Activated CD8-positive, alpha-beta T cell treated with anti-CD3 and anti-CD28 coated beads, Interleukin-2, amount 10 ng/mL, durations not matched to agents 7 days and 5 days (primary cell): Measurements from ENCODE around the gene CA7. TPM values are rescaled to one million over a fixed set of nuclear protein-coding genes. Genes with fewer than 3 reads are reported as not detected.

Source experiments
- ATAC-seq: fragments of 150-1000 bp; cut with Tn5 transposase; one replicate; pipeline ENCODE4 v1.10.0; 2021; ENCODE audit warnings: moderate library complexity
- CTCF ChIA-PET: fragments of 350-600 bp; sonication (Branson Sonifier 250); formaldehyde crosslinking; loops from one replicate; lab custom pipeline; 2021; ENCODE audit warnings: antibody characterized with exemption; lab: Charles Lee
- POLR2A ChIA-PET: fragments of 350-600 bp; sonication (Branson Sonifier 250); formaldehyde crosslinking; loops from one replicate; lab custom pipeline; 2021; ENCODE audit warnings: antibody characterized with exemption; lab: Charles Lee
- DNase-seq: peaks from one replicate; pipeline ENCODE4 v3.0.0-alpha.2; 2020
- H3K27ac Mint-ChIP-seq: one replicate; pipeline ENCODE4 v1.8.0; 2021; ENCODE audit warnings: mild to moderate bottlenecking, mixed read lengths
- H3K27me3 Mint-ChIP-seq: one replicate; pipeline ENCODE4 v1.8.0; 2021; ENCODE audit warnings: low read depth, mixed read lengths
- H3K36me3 Mint-ChIP-seq: one replicate; pipeline ENCODE4 v1.8.0; 2021; ENCODE audit warnings: low read depth, mixed read lengths
- H3K4me1 Mint-ChIP-seq: one replicate; pipeline ENCODE4 v1.8.0; 2021; ENCODE audit warnings: low read depth, mixed read lengths
- H3K4me3 Mint-ChIP-seq: one replicate; pipeline ENCODE4 v1.8.0; 2021; ENCODE audit warnings: mild to moderate bottlenecking, mixed read lengths
- H3K9me3 Mint-ChIP-seq: one replicate; pipeline ENCODE4 v1.8.0; 2022; ENCODE audit warnings: mixed read lengths; ENCODE audit not compliant: insufficient read depth
- total RNA-seq, 2 experiments: library from RNA; stranded (reverse); gene quantifications; one replicate each; pipeline ENCODE4 v1.2.3, GENCODE V29; 2021

Gene CA7
- total RNA-seq, 2 experiments from 2014 or later: not detected

GRCh38 chr16:66886914-66887313 lies 42.7 kb downstream of the CA7 start:
- ATAC-seq: no peak
- Mint-ChIP-seq H3K27ac (no peak overlapping the region), H3K4me1 (peaks cover 50% of the 10 kb centered on the region), H3K9me3 (no peaks in the 10 kb centered on the region), H3K4me3 (no peak overlapping the region), H3K36me3 (peaks cover 49% of the 10 kb centered on the region), H3K27me3 (no peaks in the 10 kb centered on the region)
- no peak for DNase-seq
- CTCF ChIA-PET: interaction anchor here (1.0 to 1.5 kb wide), 2 partner anchors 9 to 23 kb away, joined by 5 to 6 read pairs; no protein-coding TSS in a partner anchor
- POLR2A ChIA-PET: no interaction called here

GRCh38 chr16:66888647-66889615 lies 44.7 kb downstream of the CA7 start:
- Mint-ChIP-seq H3K27me3 (no peaks in the 10 kb centered on the region), H3K36me3 (peaks cover 52% of the 10 kb centered on the region), H3K27ac (no peak overlapping the region), H3K4me3 (no peak overlapping the region), H3K9me3 (no peaks in the 10 kb centered on the region), H3K4me1 (peaks cover 49% of the 10 kb centered on the region)
- POLR2A ChIA-PET: no interaction called here
- no peak for ATAC-seq
- no peak for DNase-seq
- CTCF ChIA-PET: interaction anchor here (0.7 to 0.8 kb wide), 2 partner anchors 9 to 16 kb away, joined by 3 read pairs; partner anchors contain the start of gene PDP2

GRCh38 chr16:66889622-66890021 lies 45.4 kb downstream of the CA7 start:
- H3K4me3 Mint-ChIP-seq: no peak overlapping the region
- no peaks in the 10 kb centered on the region for H3K27me3 Mint-ChIP-seq
- peaks cover 46% of the 10 kb centered on the region for H3K36me3 Mint-ChIP-seq
- no peak for ATAC-seq
- H3K4me1 Mint-ChIP-seq: peaks cover 51% of the 10 kb centered on the region
- no peak overlapping the region for H3K27ac Mint-ChIP-seq
- ChIA-PET POLR2A (no interaction called here), CTCF (interaction anchor here (1.7 kb wide), 1 partner anchor 39 kb away, joined by 7 read pairs; no protein-coding TSS in a partner anchor)
- no peaks in the 10 kb centered on the region for H3K9me3 Mint-ChIP-seq
- no peak for DNase-seq

GRCh38 chr16:66890799-66891198 lies 46.6 kb downstream of the CA7 start:
- CTCF ChIA-PET: interaction anchor here (0.8 to 4.2 kb wide), 10 partner anchors 9 to 139 kb away, joined by 3 to 30 read pairs (median 5); partner anchors contain the start of genes DYNC1LI2, NAE1 and PDP2
- POLR2A ChIA-PET: interaction anchor here (0.7 kb wide), 1 partner anchor 85 kb away, joined by 4 read pairs; no protein-coding TSS in a partner anchor
- DNase-seq (no peak), ATAC-seq (no peak)
- H3K9me3 Mint-ChIP-seq: no peaks in the 10 kb centered on the region
- H3K4me3 Mint-ChIP-seq: no peak overlapping the region
- H3K27ac Mint-ChIP-seq: no peak overlapping the region
- peaks cover 46% of the 10 kb centered on the region for H3K4me1 Mint-ChIP-seq
- H3K27me3 Mint-ChIP-seq: no peaks in the 10 kb centered on the region
- H3K36me3 Mint-ChIP-seq: peaks cover 36% of the 10 kb centered on the region

- DNase-seq (no peak), ATAC-seq (no peak)
- peaks cover 34% of the 10 kb centered on the region for H3K36me3 Mint-ChIP-seq
- CTCF ChIA-PET: interaction anchor here (1.3 to 6.7 kb wide), 8 partner anchors 10 to 140 kb away, joined by 3 to 94 read pairs (median 12); partner anchors contain the start of genes DYNC1LI2, NAE1, PDP2 and RRAD
- H3K4me3 Mint-ChIP-seq: no peak overlapping the region
- H3K27ac Mint-ChIP-seq: peak overlapping the region; percentile 62
- POLR2A ChIA-PET: interaction anchor here (0.7 kb wide), 1 partner anchor 84 kb away, joined by 4 read pairs; no protein-coding TSS in a partner anchor
- H3K27me3 Mint-ChIP-seq: no peaks in the 10 kb centered on the region
- peaks cover 44% of the 10 kb centered on the region for H3K4me1 Mint-ChIP-seq
- H3K9me3 Mint-ChIP-seq: no peaks in the 10 kb centered on the region
Observed at GRCh38 chr16:66891360-66891759, 47.1 kb downstream of the CA7 start.

GRCh38 chr16:66891797-66892196 lies 47.6 kb downstream of the CA7 start:
- CTCF ChIA-PET: interaction anchor here (0.6 to 6.7 kb wide), 9 partner anchors 10 to 209 kb away, joined by 3 to 94 read pairs (median 11); partner anchors contain the start of genes DYNC1LI2, PDP2 and RRAD
- ATAC-seq: no peak

GRCh38 chr16:66894055-66894454 lies 49.8 kb downstream of the CA7 start:
- ATAC-seq: no peak
- DNase-seq: no peak
- CTCF ChIA-PET: interaction anchor here (1.7 to 6.7 kb wide), 9 partner anchors 11 to 119 kb away, joined by 4 to 94 read pairs (median 17); partner anchors contain the start of gene RRAD
- Mint-ChIP-seq H3K36me3 (peaks cover 12% of the 10 kb centered on the region), H3K4me3 (no peak overlapping the region), H3K27ac (peak overlapping the region; percentile 51), H3K9me3 (no peaks in the 10 kb centered on the region), H3K4me1 (peaks cover 26% of the 10 kb centered on the region), H3K27me3 (no peaks in the 10 kb centered on the region)
- POLR2A ChIA-PET: interaction anchor here (1.3 kb wide), 1 partner anchor 39 kb away, joined by 9 read pairs; no protein-coding TSS in a partner anchor

More at GRCh38 chr16:66891797-66892196, 47.6 kb downstream of the CA7 start:
- H3K27ac Mint-ChIP-seq: no peak overlapping the region
- POLR2A ChIA-PET: no interaction called here
- no peaks in the 10 kb centered on the region for H3K9me3 Mint-ChIP-seq
- no peak for DNase-seq
- no peaks in the 10 kb centered on the region for H3K27me3 Mint-ChIP-seq
- H3K4me3 Mint-ChIP-seq: no peak overlapping the region
- peaks cover 39% of the 10 kb centered on the region for H3K4me1 Mint-ChIP-seq
- peaks cover 29% of the 10 kb centered on the region for H3K36me3 Mint-ChIP-seq

- peak; percentile 82 for DNase-seq
- H3K9me3 Mint-ChIP-seq: no peaks in the 10 kb centered on the region
- H3K36me3 Mint-ChIP-seq: peaks cover 8% of the 10 kb centered on the region
- ChIA-PET POLR2A (interaction anchor here (0.9 to 1.4 kb wide), 3 partner anchors 10 to 33 kb away, joined by 3 to 8 read pairs (median 3); no protein-coding TSS in a partner anchor), CTCF (interaction anchor here (0.7 to 6.7 kb wide), 33 partner anchors 9 to 290 kb away, joined by 3 to 94 read pairs (median 5); partner anchors contain the start of genes CDH16, CES3, NAE1 and PDP2)
- H3K4me1 Mint-ChIP-seq: peaks cover 22% of the 10 kb centered on the region
- H3K27ac Mint-ChIP-seq: peak overlapping the region; percentile 51
- H3K27me3 Mint-ChIP-seq: no peaks in the 10 kb centered on the region
- H3K4me3 Mint-ChIP-seq: no peak overlapping the region
- ATAC-seq: peak; percentile 94
Observed at GRCh38 chr16:66894948-66895688, 50.9 kb downstream of the CA7 start.

GRCh38 chr16:66895689-66895979 lies 51.4 kb downstream of the CA7 start:
- no peaks in the 10 kb centered on the region for H3K9me3 Mint-ChIP-seq
- no peaks in the 10 kb centered on the region for H3K27me3 Mint-ChIP-seq
- DNase-seq (no peak), ATAC-seq (no peak)
- POLR2A ChIA-PET: interaction anchor here (0.9 to 1.4 kb wide), 3 partner anchors 9 to 33 kb away, joined by 3 to 8 read pairs (median 3); no protein-coding TSS in a partner anchor
- no peak overlapping the region for H3K27ac Mint-ChIP-seq
- peaks cover 8% of the 10 kb centered on the region for H3K36me3 Mint-ChIP-seq
- no peak overlapping the region for H3K4me3 Mint-ChIP-seq
- CTCF ChIA-PET: interaction anchor here (0.7 to 6.7 kb wide), 33 partner anchors 9 to 290 kb away, joined by 3 to 94 read pairs (median 5); partner anchors contain the start of genes CDH16, CES3, NAE1 and PDP2
- H3K4me1 Mint-ChIP-seq: peaks cover 22% of the 10 kb centered on the region

GRCh38 chr16:66895999-66896398 lies 51.8 kb downstream of the CA7 start:
- no peaks in the 10 kb centered on the region for H3K9me3 Mint-ChIP-seq
- peaks cover 8% of the 10 kb centered on the region for H3K36me3 Mint-ChIP-seq
- peaks cover 22% of the 10 kb centered on the region for H3K4me1 Mint-ChIP-seq
- no peak overlapping the region for H3K27ac Mint-ChIP-seq
- H3K4me3 Mint-ChIP-seq: no peak overlapping the region
- ChIA-PET CTCF (interaction anchor here (0.9 to 6.7 kb wide), 20 partner anchors 9 to 261 kb away, joined by 3 to 94 read pairs (median 8); partner anchors contain the start of genes CDH16, CES3, PDP2 and RRAD), POLR2A (interaction anchor here (1.4 kb wide), 1 partner anchor 33 kb away, joined by 8 read pairs; no protein-coding TSS in a partner anchor)
- ATAC-seq: no peak
- no peaks in the 10 kb centered on the region for H3K27me3 Mint-ChIP-seq
- DNase-seq: no peak
